GM21526 (cell line): Measurements from ENCODE around the gene C9orf57.
"Not testable (repeated sequence)": the region's sequence is repeated elsewhere in the genome, so short reads cannot be mapped to it uniquely, and the experiment has no call there.

ENCODE experiments used
- ATAC-seq: cut with Tn5 transposase; IDR thresholded peaks from one replicate; pipeline ENCODE4 v1.9.1; 2021; ENCODE audit warnings: moderate library complexity; ENCODE audit not compliant: unreplicated experiment, low FRiP score

The C9orf57 gene

DNA sequence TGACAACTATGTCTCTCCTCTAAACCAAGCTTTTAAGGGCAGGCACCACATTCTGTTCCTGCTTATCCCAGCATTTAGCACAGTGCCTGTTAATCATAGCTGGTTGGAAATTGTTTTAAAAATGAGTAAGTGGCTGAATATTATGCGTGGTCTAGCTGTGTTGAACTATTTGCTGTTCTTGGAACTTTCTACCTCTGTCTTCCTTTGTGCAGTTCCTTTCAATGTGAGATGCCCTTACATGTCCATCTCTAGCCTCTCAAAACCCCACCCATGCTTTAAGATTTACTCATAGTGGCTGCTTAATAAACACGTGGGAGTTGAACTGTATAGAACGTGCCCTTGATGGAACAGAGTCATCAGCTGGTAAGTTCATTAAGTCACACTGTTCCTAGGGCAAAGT, 34.5 kb downstream of the C9orf57 start:
- ATAC-seq: no peak

DNA sequence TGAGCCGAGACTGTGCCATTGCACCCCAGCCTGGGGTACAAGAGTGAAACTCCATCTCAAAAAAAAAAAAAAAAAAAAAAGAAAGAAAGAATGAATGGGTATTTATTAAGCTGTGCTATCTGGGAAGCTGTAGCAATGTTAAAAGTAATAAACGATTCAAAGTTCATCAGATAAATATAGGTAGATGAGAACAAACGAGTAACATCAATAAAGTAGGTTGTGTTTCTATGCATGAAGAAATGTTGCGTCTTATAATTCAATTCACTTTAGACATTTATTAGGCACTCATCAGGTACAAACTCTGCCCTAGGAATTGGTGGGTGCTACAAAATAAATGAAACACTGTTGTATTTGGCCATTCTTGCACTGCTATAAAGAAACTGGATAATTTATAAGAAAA, 36.8 kb downstream of the C9orf57 start:
- no peak for ATAC-seq

DNA sequence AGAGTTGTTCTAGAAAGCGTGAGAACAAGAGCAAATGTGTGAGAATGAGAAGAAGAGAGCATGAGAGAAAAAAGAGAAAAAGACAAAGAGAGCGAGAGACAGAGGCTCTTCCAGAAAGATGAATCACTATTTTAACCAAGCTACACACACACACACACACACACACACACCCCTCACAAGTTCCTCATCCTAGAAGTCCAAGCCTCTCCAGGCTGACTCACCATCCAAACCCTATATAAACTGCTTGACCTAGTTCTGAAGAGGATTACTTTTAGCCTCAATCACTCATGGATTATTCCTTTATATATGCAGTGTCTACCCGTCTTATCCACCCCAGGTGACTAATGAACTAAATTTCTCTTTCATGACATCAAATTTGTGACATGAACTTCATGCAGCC, 37.6 kb downstream of the C9orf57 start:
- ATAC-seq: no peak

DNA sequence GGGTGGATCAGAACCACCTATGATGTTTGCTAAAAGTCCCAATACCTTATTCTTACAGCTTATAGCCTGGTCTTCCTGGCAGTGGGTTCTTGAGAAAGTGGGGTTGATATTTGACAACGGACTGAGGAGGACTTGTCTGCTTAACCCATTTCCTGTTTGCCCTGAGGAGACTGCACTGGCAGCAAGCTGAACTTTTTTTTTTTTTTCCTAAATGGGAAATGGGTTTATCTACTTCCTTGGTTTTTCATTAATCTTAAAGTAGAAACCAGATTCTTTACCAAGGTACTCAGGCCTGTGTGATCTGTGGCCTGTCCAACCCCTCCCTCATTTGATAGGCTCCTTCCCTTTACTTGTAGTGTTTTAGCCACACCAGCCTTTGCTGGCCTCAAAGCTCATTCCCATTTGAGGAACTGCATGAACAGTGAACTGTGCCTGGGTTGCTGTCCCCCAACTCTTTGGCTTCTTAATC, 47.1 kb downstream of the C9orf57 start:
- no peak for ATAC-seq

DNA sequence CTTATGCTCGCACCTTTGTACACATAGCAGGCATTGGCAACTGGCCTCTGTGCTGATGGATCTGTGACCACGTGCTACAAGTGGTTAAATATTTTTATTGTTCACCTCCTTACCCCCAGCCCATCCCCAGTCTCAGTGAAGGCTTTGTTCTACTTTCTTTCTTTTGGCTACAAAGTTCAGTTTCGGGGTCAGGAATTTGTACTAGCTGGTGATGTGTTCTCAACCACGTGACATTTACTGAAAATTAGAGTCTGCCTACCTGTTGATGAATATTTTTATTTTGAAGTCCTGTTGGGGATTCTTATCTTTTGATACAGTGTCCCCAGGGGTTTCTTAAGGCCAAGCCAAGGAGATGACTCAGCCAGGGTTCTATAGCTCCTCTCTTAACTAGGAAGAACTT, 47.8 kb downstream of the C9orf57 start:
- ATAC-seq: no peak

DNA sequence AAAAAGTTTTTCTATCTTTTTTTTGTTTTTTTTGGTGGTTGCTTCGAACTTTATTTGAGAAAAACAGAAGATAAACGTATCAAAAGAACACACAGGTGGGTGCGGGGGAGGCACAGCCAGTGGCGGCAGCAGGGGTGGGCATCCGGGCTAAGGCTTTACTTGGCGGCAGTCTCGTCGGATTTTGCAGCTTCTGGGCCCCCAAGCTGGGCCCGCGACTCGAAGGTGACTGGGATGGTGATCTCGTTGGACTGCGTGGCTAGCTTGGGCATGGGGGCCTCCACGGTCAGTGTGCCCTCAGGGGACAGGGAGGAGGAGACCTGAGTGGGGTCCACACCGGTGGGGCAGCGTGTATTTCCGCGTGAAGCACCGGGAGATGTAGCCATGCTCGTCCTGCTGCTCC, 52.7 kb downstream of the C9orf57 start:
- ATAC-seq: not testable (repeated sequence)

DNA sequence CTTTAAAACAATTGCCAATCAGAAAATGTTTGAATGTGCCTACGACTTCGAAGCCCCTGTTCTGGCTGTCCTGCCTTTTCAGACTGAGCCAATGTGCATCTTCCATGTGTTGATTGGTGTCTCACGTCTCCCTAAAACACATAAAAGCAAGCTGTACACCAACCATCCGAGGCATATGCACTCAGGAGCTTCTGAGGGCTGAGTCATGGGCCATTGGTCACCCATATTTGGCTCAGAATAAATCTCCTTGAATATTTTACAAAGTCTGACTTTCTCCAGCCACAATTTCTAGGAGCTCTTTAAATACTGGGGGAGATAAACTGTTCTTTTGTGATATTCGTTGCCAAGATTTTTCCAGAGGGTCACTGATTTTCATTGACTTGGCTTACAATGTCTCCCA, 53.9 kb downstream of the C9orf57 start:
- no peak for ATAC-seq

DNA sequence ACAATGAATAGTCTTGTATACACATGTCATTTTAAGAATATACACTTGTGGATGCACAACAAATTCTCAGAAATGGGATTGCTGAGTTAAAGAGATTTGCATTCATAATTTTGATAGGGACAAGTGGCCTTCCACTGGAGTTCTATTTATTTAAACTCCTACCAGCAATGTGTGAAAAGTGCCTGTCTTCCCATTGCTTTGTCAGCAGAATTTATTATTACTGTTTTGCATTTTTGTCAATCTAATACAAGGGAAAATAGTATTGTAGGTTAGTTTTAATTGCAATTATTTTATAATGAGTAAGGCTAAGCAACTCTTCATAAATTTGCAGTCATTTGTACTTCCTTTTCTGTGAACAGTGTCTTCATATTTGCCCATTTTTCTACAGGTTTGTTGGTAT, 55.0 kb downstream of the C9orf57 start:
- ATAC-seq: no peak
